OCI-LY3 (cell line): ENCODE data around the gene LRRC8E.

Source experiments
- EZH2phosphoT487 ChIP-seq: fragments of 200-600 bp; shearing (Covaris generic); IDR thresholded peaks from 2 replicates; pipeline ENCODE4 v1.6.1; 2018; ENCODE audit warnings: antibody characterized with exemption, mixed run types, low read depth
- TF ChIP-seq, protein P1 (sequence below): fragments of 200-600, 300-600 bp; sonication (generic); IDR thresholded peaks from 2 replicates; pipeline ENCODE4 v1.5.1; 2014; ENCODE audit warnings: antibody characterized with exemption, low read length, low read depth

DNA sequence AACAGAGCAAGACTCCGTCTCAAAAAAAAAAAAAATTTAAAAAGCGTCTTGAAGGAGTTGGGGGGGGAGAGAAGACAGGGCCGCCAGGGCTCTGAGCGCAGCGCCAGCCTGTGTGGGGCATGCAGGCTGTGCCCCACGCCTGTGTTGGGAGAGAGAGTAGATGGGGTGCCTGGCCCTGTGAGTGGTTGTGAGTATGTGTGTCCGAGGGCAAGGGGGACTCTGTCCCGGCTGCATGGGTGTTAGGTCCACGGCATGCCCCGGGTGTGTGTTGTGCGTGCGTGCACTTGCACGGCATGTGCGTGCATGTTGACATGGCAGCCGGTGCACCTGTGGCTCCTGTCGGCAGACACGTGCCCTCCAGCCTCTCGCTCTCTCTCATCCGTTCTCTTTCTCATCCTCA lies 18.8 kb downstream of the LRRC8E start:
- TF ChIP-seq, protein P1, sequence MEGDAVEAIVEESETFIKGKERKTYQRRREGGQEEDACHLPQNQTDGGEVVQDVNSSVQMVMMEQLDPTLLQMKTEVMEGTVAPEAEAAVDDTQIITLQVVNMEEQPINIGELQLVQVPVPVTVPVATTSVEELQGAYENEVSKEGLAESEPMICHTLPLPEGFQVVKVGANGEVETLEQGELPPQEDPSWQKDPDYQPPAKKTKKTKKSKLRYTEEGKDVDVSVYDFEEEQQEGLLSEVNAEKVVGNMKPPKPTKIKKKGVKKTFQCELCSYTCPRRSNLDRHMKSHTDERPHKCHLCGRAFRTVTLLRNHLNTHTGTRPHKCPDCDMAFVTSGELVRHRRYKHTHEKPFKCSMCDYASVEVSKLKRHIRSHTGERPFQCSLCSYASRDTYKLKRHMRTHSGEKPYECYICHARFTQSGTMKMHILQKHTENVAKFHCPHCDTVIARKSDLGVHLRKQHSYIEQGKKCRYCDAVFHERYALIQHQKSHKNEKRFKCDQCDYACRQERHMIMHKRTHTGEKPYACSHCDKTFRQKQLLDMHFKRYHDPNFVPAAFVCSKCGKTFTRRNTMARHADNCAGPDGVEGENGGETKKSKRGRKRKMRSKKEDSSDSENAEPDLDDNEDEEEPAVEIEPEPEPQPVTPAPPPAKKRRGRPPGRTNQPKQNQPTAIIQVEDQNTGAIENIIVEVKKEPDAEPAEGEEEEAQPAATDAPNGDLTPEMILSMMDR, result no peak
- TF ChIP-seq EZH2phosphoT487, result no peak
